Panc1 (cell line): ENCODE data around the gene SMAP1. TPM values are rescaled to one million over a fixed set of nuclear protein-coding genes. Genes with fewer than 3 reads are reported as not detected.

Source experiments
- ATAC-seq: fragments of 200-7000 bp; cut with Tn5 transposase; 2 replicates; pipeline ENCODE4 v1.9.1; 2020; ENCODE audit warnings: mild to moderate bottlenecking, moderate library complexity
- BruUV-seq: library from RNA; stranded (reverse); fragments of 400-500 nt; replicated peaks from 2 replicates; lab custom pipeline; 2021; lab: Mats Ljungman, UMichigan
- CTCF ChIA-PET: fragments of 300-600 bp; sonication (Branson Sonifier 250); formaldehyde crosslinking; loops from one replicate; lab custom pipeline; 2022; ENCODE audit warnings: antibody characterized with exemption; lab: Charles Lee
- POLR2A ChIA-PET: fragments of 300-600 bp; sonication (Branson Sonifier 250); formaldehyde crosslinking; loops from one replicate; lab custom pipeline; 2022; ENCODE audit warnings: antibody characterized with exemption; lab: Charles Lee
- DNase-seq: peaks from one replicate; pipeline ENCODE4 v3.0.0-alpha.2; 2010; ENCODE audit warnings: low read depth, low spot score
- H3K27ac ChIP-seq: 2 replicates; pipeline ENCODE4 v1.5.1; 2011; ENCODE audit warnings: mild to moderate bottlenecking, low read length, inconsistent platforms
- H3K27me3 ChIP-seq: fragments of 200-500 bp; sonication (Bioruptor generic); 2 replicates; pipeline ENCODE4 v1.6.0; 2014; ENCODE audit warnings: low read length, inconsistent platforms; ENCODE audit not compliant: control insufficient read depth, insufficient read depth
- H3K36me3 ChIP-seq: fragments of 200-500 bp; sonication (Bioruptor generic); 2 replicates; pipeline ENCODE4 v1.5.1; 2014; ENCODE audit warnings: inconsistent platforms, mild to moderate bottlenecking, low read length, moderate library complexity; ENCODE audit not compliant: control insufficient read depth, insufficient read depth
- H3K4me1 ChIP-seq: 2 replicates; pipeline ENCODE4 v1.5.1; 2011; ENCODE audit warnings: inconsistent platforms, mild to moderate bottlenecking, low read length, moderate library complexity; ENCODE audit not compliant: control insufficient read depth, insufficient read depth
- H3K4me3 ChIP-seq, 2 experiments: 2 replicates each; pipeline ENCODE4 v1.5.1; 2011 to 2012; ENCODE audit warnings: low read depth in 2 of 2, low read length in 2 of 2, mild to moderate bottlenecking in 2 of 2, inconsistent platforms in 1 of 2, moderate library complexity in 1 of 2
- H3K9me3 ChIP-seq: fragments of 200-500 bp; sonication (Bioruptor generic); 2 replicates; pipeline ENCODE4 v1.5.1; 2014; ENCODE audit warnings: low read depth, mild to moderate bottlenecking, inconsistent platforms, low read length, moderate library complexity; ENCODE audit not compliant: control insufficient read depth, insufficient read depth
- CTCF ChIP-seq: fragments of 450-650 bp; IDR thresholded peaks from 2 replicates; pipeline ENCODE4 v1.5.1; 2017; ENCODE audit warnings: mild to moderate bottlenecking
- POLR2AphosphoS5 ChIP-seq: IDR thresholded peaks from 2 replicates; pipeline ENCODE4 v1.6.1; 2012; ENCODE audit warnings: mild to moderate bottlenecking, low read depth, low read length, moderate library complexity
- REST ChIP-seq, 2 experiments: IDR thresholded peaks; 2 replicates each; pipeline ENCODE4 v1.6.1; 2011 to 2012; ENCODE audit warnings: low read depth in 2 of 2, control low read depth in 1 of 2, low read length in 1 of 2, mild to moderate bottlenecking in 1 of 2, moderate library complexity in 1 of 2; ENCODE audit not compliant: insufficient read depth in 1 of 2
- SIN3A ChIP-seq: IDR thresholded peaks from 2 replicates; pipeline ENCODE4 v1.6.1; 2012; ENCODE audit warnings: low read depth, mild to moderate bottlenecking, low read length, moderate library complexity, borderline replicate concordance; ENCODE audit not compliant: insufficient read depth
- TCF7L2 ChIP-seq: IDR thresholded peaks from 2 replicates; pipeline ENCODE4 v1.6.1; 2011; ENCODE audit warnings: mild to moderate bottlenecking, low read depth, low read length, inconsistent platforms
- in situ Hi-C: cut with HindIII; loops from 2 replicates; pipeline ENCODE4 v1.10.0; 2016; ENCODE audit warnings: low sequenced_read_pairs, low pct_unique_long_range_greater_than_20kb
- intact Hi-C: fragments of 100-400 bp; cut with micrococcal nuclease; formaldehyde crosslinking; loops from one replicate; pipeline ENCODE4 v1.10.0; 2022; ENCODE audit not compliant: unreplicated experiment
- total RNA-seq: library from RNA; stranded (reverse); gene quantifications from one replicate; pipeline ENCODE4 v1.2.1, GENCODE V29; 2021; ENCODE audit not compliant: unreplicated experiment

Gene SMAP1
- total RNA-seq, 1 experiment from 2014 or later = 41.9 TPM

GRCh38 chr6:70821751-70822150 is 154.1 kb downstream of the SMAP1 start:
- ATAC-seq = no peak
- H3K36me3 ChIP-seq = no peaks in the 10 kb centered on the region
- in situ Hi-C loops = no loop called here

GRCh38 chr6:70823651-70824050 is 156.0 kb downstream of the SMAP1 start:
- Histone ChIP-seq H3K27me3 (no peaks in the 10 kb centered on the region), H3K27ac (no peak overlapping the region), H3K4me1 (no peaks in the 10 kb centered on the region), H3K36me3 (no peaks in the 10 kb centered on the region), H3K9me3 (no peaks in the 10 kb centered on the region), H3K4me3 (no peak overlapping the region)
- in situ Hi-C loops (no loop called here), intact Hi-C loops (no loop called here)
- no peak for ATAC-seq
- BruUV-seq = no TSS peak
- POLR2A ChIA-PET = no interaction called here
- no peak for DNase-seq
- TF ChIP-seq REST (IDR thresholded peaks at IDR 0.05; ENCODE audit: insufficient read depth in 1 of 2, low read depth in 2 of 2, low read length in 1 of 2) = no peak
- TF ChIP-seq TCF7L2 = no peak
- TF ChIP-seq POLR2AphosphoS5 = no peak
- TF ChIP-seq CTCF = no peak
- CTCF ChIA-PET = no interaction called here

More at GRCh38 chr6:70821751-70822150, 154.1 kb downstream of the SMAP1 start:
- H3K27me3 ChIP-seq = no peaks in the 10 kb centered on the region
- no TSS peak for BruUV-seq
- intact Hi-C loops = no loop called here
- H3K9me3 ChIP-seq = no peaks in the 10 kb centered on the region
- no peak for DNase-seq
- TF ChIP-seq SIN3A = no peak
- TF ChIP-seq TCF7L2 = no peak
- no peak for TF ChIP-seq CTCF
- no peak for TF ChIP-seq REST (IDR thresholded peaks at IDR 0.05; ENCODE audit: insufficient read depth in 1 of 2, low read depth in 2 of 2, low read length in 1 of 2)
- no peaks in the 10 kb centered on the region for H3K4me1 ChIP-seq
- H3K27ac ChIP-seq = no peak overlapping the region
- ChIA-PET CTCF (no interaction called here), POLR2A (no interaction called here)
- no peak overlapping the region for H3K4me3 ChIP-seq
